Upper lobe of left lung (tissue), 6 donors: ENCODE results near the gene MECP2. TPM values are rescaled to one million over a fixed set of nuclear protein-coding genes. Genes with fewer than 3 reads are reported as not detected.

Source experiments
- ATAC-seq, 2 donors: fragments of 200-7000 bp; cut with Tn5 transposase; one replicate each; pipeline ENCODE4 v1.9.1; 2022; ENCODE audit warnings: mild to moderate bottlenecking in 2 of 2, moderate library complexity in 2 of 2; ENCODE audit not compliant: low FRiP score in 2 of 2
- DNase-seq, 2 donors: peaks; one replicate each; pipeline ENCODE4 v3.0.0-alpha.2; 2019 to 2020
- H3K27ac ChIP-seq, 4 donors: fragments of 200-600 bp; sonication (generic); one replicate each; pipeline ENCODE4 v1.5.1; 2016 to 2019
- H3K27me3 ChIP-seq, 4 donors: fragments of 200-600 bp; sonication (generic); one replicate each; pipeline ENCODE4 v1.5.1; 2017 to 2019
- H3K36me3 ChIP-seq, 4 donors: fragments of 200-600 bp; sonication (generic); one replicate each; pipeline ENCODE4 v1.5.1; 2016 to 2019
- H3K4me1 ChIP-seq, 4 donors: fragments of 200-600 bp; sonication (generic); one replicate each; pipeline ENCODE4 v1.5.1; 2018 to 2019
- H3K4me3 ChIP-seq, 4 donors: fragments of 200-600 bp; sonication (generic); one replicate each; pipeline ENCODE4 v1.5.1; 2017 to 2019; ENCODE audit warnings: mild to moderate bottlenecking in 2 of 4, moderate library complexity in 1 of 4
- H3K9me3 ChIP-seq, 4 donors: fragments of 200-600 bp; sonication (generic); one replicate each; pipeline ENCODE4 v1.5.1; 2018 to 2019
- EP300 ChIP-seq, 4 donors: sonication (generic); formaldehyde crosslinking; IDR thresholded peaks; one replicate each; pipeline ENCODE4 v1.5.1; 2017; ENCODE audit warnings: antibody characterized with exemption in 4 of 4, control low read depth in 2 of 4
- POLR2A ChIP-seq, 4 donors: fragments of 450-650 bp; IDR thresholded peaks; one replicate each; pipeline ENCODE4 v1.5.1; 2016 to 2017; ENCODE audit warnings: antibody characterized with exemption in 4 of 4, mild to moderate bottlenecking in 2 of 4
- POLR2AphosphoS5 ChIP-seq, 2 donors: sonication (generic); formaldehyde crosslinking; IDR thresholded peaks; one replicate each; pipeline ENCODE4 v1.5.1; 2017; ENCODE audit warnings: antibody characterized with exemption in 2 of 2
- whole genome bisulfite sequencing, 2 donors: methylation state at CpG; one replicate each; pipeline ENCODE4 v1.1.5; 2017 to 2018; 5-methylcytosine and 5-hydroxymethylcytosine counted together
- total RNA-seq, 6 donors: library from RNA; depleted of rRNA in 4 of 6; stranded (reverse); fragments of >200 nt in 4 of 6; gene quantifications; one replicate each; pipeline versions ENCODE4 v1.1.0 to v1.2.1, GENCODE V29; 2016 to 2021
- TF ChIP-seq, protein P1 (sequence below), 6 experiments: fragments of 450-650 bp in 4 of 6; fragments of 200-600 bp in 2 of 6; sonication (generic) in 2 of 6; IDR thresholded peaks; one replicate each; pipeline ENCODE4 v1.5.1; 2016 to 2019; ENCODE audit warnings: antibody characterized with exemption in 6 of 6
- donor health status: DM: no; HTN: no; CAD: no; lungs with moderate emphysema.
- donor health status: DM: no; HTN: yes; CAD: no; lungs with severe emphysema.

MECP2 gene
- total RNA-seq, 6 donors from 2014 or later, result 43.3 to 110 (median 59.3) TPM

- Histone ChIP-seq H3K27me3 (no peaks in the 10 kb centered on the region), H3K4me1 (peaks cover 3 to 14% (median 8%) of the 10 kb centered on the region in 4 donors), H3K4me3 (no peak overlapping the region), H3K36me3 (peaks cover 0 to 13% (median 4%) of the 10 kb centered on the region in 4 donors), H3K9me3 (no peaks in the 10 kb centered on the region), H3K27ac (peak overlapping the region; percentile 6 to 77 (median 70))
- TF ChIP-seq, protein P1, sequence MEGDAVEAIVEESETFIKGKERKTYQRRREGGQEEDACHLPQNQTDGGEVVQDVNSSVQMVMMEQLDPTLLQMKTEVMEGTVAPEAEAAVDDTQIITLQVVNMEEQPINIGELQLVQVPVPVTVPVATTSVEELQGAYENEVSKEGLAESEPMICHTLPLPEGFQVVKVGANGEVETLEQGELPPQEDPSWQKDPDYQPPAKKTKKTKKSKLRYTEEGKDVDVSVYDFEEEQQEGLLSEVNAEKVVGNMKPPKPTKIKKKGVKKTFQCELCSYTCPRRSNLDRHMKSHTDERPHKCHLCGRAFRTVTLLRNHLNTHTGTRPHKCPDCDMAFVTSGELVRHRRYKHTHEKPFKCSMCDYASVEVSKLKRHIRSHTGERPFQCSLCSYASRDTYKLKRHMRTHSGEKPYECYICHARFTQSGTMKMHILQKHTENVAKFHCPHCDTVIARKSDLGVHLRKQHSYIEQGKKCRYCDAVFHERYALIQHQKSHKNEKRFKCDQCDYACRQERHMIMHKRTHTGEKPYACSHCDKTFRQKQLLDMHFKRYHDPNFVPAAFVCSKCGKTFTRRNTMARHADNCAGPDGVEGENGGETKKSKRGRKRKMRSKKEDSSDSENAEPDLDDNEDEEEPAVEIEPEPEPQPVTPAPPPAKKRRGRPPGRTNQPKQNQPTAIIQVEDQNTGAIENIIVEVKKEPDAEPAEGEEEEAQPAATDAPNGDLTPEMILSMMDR (IDR thresholded peaks at IDR 0.05), result no peak
- TF ChIP-seq EP300 (IDR thresholded peaks at IDR 0.05) (peak in 1 of 4 donors; percentile 31), POLR2A (IDR thresholded peaks at IDR 0.05) (peak in 1 of 4 donors; percentile 26), POLR2AphosphoS5 (IDR thresholded peaks at IDR 0.05) (peak; percentile 26 to 49)
- WGBS, 2 donors, result 85 to 89% methylated on average over 10 to 18 of the region's 18 CpGs
- ATAC-seq, result peak; percentile 31 to 65
- peak in 1 of 2 donors; percentile 83 for DNase-seq
These were observed 87.0 kb downstream of the MECP2 start for GRCh38 chrX:154010330-154011087.

- Histone ChIP-seq H3K36me3 (peaks cover 0 to 4% (median 1%) of the 10 kb centered on the region in 4 donors), H3K27me3 (no peaks in the 10 kb centered on the region), H3K9me3 (no peaks in the 10 kb centered on the region), H3K4me3 (no peak overlapping the region), H3K27ac (no peak overlapping the region), H3K4me1 (peaks cover 0 to 10% (median 6%) of the 10 kb centered on the region in 4 donors)
- ATAC-seq (no peak), DNase-seq (no peak)
- no peak for TF ChIP-seq EP300 (IDR thresholded peaks at IDR 0.05)
- no peak for TF ChIP-seq POLR2AphosphoS5 (IDR thresholded peaks at IDR 0.05)
- no peak for TF ChIP-seq POLR2A (IDR thresholded peaks at IDR 0.05)
- TF ChIP-seq, protein P1 (IDR thresholded peaks at IDR 0.05), result no peak
- 88 to 91% methylated on average over 4 of the region's 4 CpGs for WGBS, 2 donors
These were observed 89.0 kb downstream of the MECP2 start for GRCh38 chrX:154008521-154008920.

DNA sequence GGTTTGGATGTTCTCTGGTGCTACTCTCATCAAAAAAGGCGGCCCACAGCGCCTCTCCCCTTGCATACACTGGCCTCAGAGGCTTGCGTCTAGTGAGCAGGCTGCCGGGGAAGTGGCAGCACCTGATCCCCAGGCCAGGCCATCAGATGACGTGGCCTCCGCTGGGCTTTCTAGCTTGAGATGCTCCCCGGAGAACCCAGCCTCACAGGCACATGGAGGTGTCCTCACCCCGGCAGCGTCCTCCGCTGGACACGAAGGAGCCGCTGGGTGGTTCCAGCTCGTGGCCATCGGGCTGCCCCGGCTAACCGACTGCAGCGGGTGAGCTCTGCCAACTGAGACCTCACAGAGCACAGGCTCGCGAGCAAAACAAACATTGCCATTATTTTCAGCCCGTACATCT, 90.6 kb downstream of the MECP2 start:
- ATAC-seq, result no peak
- 93 to 100% methylated on average over 3 to 20 of the region's 20 CpGs for WGBS, 2 donors
- Histone ChIP-seq H3K4me1 (peaks cover 0 to 4% (median 0%) of the 10 kb centered on the region in 4 donors), H3K9me3 (no peaks in the 10 kb centered on the region), H3K36me3 (peaks cover 0 to 4% (median 0%) of the 10 kb centered on the region in 4 donors), H3K4me3 (no peak overlapping the region), H3K27me3 (no peaks in the 10 kb centered on the region), H3K27ac (no peak overlapping the region)
- no peak for DNase-seq
- no peak for TF ChIP-seq EP300 (IDR thresholded peaks at IDR 0.05)
- TF ChIP-seq POLR2A (IDR thresholded peaks at IDR 0.05), result no peak
- TF ChIP-seq, protein P1 (IDR thresholded peaks at IDR 0.05), result no peak
- no peak for TF ChIP-seq POLR2AphosphoS5 (IDR thresholded peaks at IDR 0.05)

GRCh38 chrX:154004315-154004714, 93.2 kb downstream of the MECP2 start:
- ATAC-seq, result no peak
- no peak for DNase-seq
- no peaks in the 10 kb centered on the region for H3K36me3 ChIP-seq
- H3K4me1 ChIP-seq, result peaks cover 0 to 11% (median 0%) of the 10 kb centered on the region in 4 donors
- H3K27ac ChIP-seq, result no peak overlapping the region
- no peak overlapping the region for H3K4me3 ChIP-seq
- no peaks in the 10 kb centered on the region for H3K27me3 ChIP-seq
- no peak for TF ChIP-seq POLR2AphosphoS5 (IDR thresholded peaks at IDR 0.05)
- no peak for TF ChIP-seq POLR2A (IDR thresholded peaks at IDR 0.05)
- TF ChIP-seq EP300 (IDR thresholded peaks at IDR 0.05), result no peak
- TF ChIP-seq, protein P1 (IDR thresholded peaks at IDR 0.05), result no peak
- WGBS, 2 donors, result 79 to 87% methylated on average over 11 of the region's 11 CpGs
- no peaks in the 10 kb centered on the region for H3K9me3 ChIP-seq
